ENCODE measurements around the gene C2orf69. TPM values are rescaled to one million over a fixed set of nuclear protein-coding genes. Genes with fewer than 3 reads are reported as not detected.

The C2orf69 gene
- total RNA-seq, 1 experiment from 2014 or later, result 22.0 TPM

GRCh38 chr2:199951023-199951422, 39.9 kb downstream of the C2orf69 start:
- no peaks in the 10 kb centered on the region for H3K27me3 ChIP-seq (ENCODE audit: insufficient read depth, low read length)
- H2BK15ac ChIP-seq (ENCODE audit: low read depth, low read length), result no peak overlapping the region
- no peak overlapping the region for H3K9ac ChIP-seq (ENCODE audit: extremely low read depth, insufficient read length, low read length)
- peaks cover 10% of the 10 kb centered on the region; the same call in 1 of the 2 replicates for H3K79me2 ChIP-seq (ENCODE audit: insufficient read depth, low read length)
- no peak overlapping the region for H2BK5ac ChIP-seq (ENCODE audit: insufficient read length, low read length)
- Mint-ChIP-seq H3K27ac (no peak overlapping the region), H3K36me3 (ENCODE audit: insufficient read depth in 1 of 3, low read depth in 3 of 3) (peaks cover 11 to 46% (median 38%) of the 10 kb centered on the region in 3 experiments), H3K9me3 (no peaks in the 10 kb centered on the region), H3K27me3 (ENCODE audit: low read depth) (no peaks in the 10 kb centered on the region), H3K4me1 (peaks cover 11 to 13% of the 10 kb centered on the region in 2 experiments), H3K4me3 (no peak overlapping the region)
- no peak overlapping the region for H3K4ac ChIP-seq (ENCODE audit: low read depth, low read length)
- no peak overlapping the region for H3K56ac ChIP-seq (ENCODE audit: insufficient read length, low read depth, low read length)
- no peaks in the 10 kb centered on the region for H3K9me3 ChIP-seq (ENCODE audit: control insufficient read depth, low read depth, low read length)
- no peak overlapping the region for H3K4me2 ChIP-seq (ENCODE audit: insufficient read depth, insufficient read length, low read length)
- no peak overlapping the region for H2BK12ac ChIP-seq (ENCODE audit: insufficient read length, low read depth, low read length)
- DNase-seq, result no peak
- WGBS (ENCODE audit: extremely low coverage, insufficient read length, low lambda C conversion rate), result no CpG with 5 or more reads among the region's 1 CpG
- H3K27ac ChIP-seq (ENCODE audit: insufficient read length, low read depth, low read length), result no peak overlapping the region
- no peak overlapping the region for H3K18ac ChIP-seq (ENCODE audit: insufficient read length, low read depth, low read length)
- no peak overlapping the region for H3K14ac ChIP-seq (ENCODE audit: insufficient read depth, low read length)
- peaks cover 11% of the 10 kb centered on the region for H3K79me1 ChIP-seq (ENCODE audit: insufficient read depth, low read depth, low read length, poor library complexity, severe bottlenecking)
- no peak overlapping the region for H4K8ac ChIP-seq (replicated peaks; ENCODE audit: insufficient read length, low read depth, low read length)
- no peak overlapping the region for H3T11ph ChIP-seq (ENCODE audit: low read length)
- H4K5ac ChIP-seq (ENCODE audit: insufficient read length, low read depth, low read length), result no peak overlapping the region
- no peak overlapping the region for H2AFZ ChIP-seq (ENCODE audit: low read length)
- no peak overlapping the region for H2BK120ac ChIP-seq (ENCODE audit: low read depth, low read length, poor library complexity, severe bottlenecking)
- no peak overlapping the region for H3K23ac ChIP-seq (ENCODE audit: insufficient read length, low read depth, low read length)
- TF ChIP-seq CTCF (conservative IDR thresholded peaks at IDR 0.05), result no peak
- H2BK20ac ChIP-seq (ENCODE audit: low read depth, low read length, poor library complexity, severe bottlenecking), result no peak overlapping the region
- H4K91ac ChIP-seq (ENCODE audit: insufficient read length, low read depth, low read length), result no peak overlapping the region
- no peak overlapping the region for H2AK5ac ChIP-seq (ENCODE audit: insufficient read length, low read length)
- no peaks in the 10 kb centered on the region; the same call in 1 of the 2 replicates for H3K4me1 ChIP-seq (ENCODE audit: insufficient read depth, low read length)
- H3K23me2 ChIP-seq (ENCODE audit: insufficient read length, low read depth, low read length, poor library complexity, severe bottlenecking), result no peaks in the 10 kb centered on the region
- no peaks in the 10 kb centered on the region for H4K20me1 ChIP-seq (ENCODE audit: control insufficient read depth, insufficient read depth, insufficient read length)

Measured in H9 (cell line).